LNCAP (cell line): ENCODE results near the gene ITGBL1.

Experiments
- TF ChIP-seq, protein P1 (sequence below): fragments of 450-650 bp; IDR thresholded peaks from 2 replicates; pipeline ENCODE4 v1.5.1; 2017; ENCODE audit warnings: mild to moderate bottlenecking

Gene ITGBL1

DNA sequence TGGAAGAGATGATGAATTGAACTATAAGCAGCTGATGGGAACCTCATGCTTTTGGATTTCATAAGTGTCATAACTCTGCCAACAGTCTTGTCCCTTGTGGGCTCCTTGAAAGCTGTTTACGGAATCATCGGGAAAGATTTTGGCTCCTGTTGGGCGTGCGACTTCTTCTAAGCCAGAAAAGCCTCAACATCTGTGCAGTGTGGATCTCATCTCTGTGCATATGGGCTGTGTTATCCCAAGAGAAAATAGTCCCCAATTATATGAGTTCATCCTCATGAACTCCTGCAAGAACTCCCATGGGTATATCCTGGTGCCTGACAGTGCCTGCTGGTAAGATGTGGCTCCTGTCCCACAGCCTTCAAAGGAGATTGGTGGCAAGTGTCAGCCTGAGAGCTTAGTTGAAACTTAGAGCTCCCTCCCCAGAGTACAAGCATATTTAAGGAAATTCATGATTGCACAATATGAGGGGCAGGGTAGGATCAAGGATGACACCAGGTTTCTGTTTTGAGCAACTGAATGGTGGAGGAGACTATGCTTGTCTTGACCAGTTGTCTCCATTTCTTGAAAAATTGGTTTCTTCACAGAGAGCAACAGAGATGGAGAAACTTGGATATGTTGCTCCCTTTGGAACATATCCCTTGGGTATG is 243.5 kb downstream of the ITGBL1 start:
- TF ChIP-seq, protein P1, sequence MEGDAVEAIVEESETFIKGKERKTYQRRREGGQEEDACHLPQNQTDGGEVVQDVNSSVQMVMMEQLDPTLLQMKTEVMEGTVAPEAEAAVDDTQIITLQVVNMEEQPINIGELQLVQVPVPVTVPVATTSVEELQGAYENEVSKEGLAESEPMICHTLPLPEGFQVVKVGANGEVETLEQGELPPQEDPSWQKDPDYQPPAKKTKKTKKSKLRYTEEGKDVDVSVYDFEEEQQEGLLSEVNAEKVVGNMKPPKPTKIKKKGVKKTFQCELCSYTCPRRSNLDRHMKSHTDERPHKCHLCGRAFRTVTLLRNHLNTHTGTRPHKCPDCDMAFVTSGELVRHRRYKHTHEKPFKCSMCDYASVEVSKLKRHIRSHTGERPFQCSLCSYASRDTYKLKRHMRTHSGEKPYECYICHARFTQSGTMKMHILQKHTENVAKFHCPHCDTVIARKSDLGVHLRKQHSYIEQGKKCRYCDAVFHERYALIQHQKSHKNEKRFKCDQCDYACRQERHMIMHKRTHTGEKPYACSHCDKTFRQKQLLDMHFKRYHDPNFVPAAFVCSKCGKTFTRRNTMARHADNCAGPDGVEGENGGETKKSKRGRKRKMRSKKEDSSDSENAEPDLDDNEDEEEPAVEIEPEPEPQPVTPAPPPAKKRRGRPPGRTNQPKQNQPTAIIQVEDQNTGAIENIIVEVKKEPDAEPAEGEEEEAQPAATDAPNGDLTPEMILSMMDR, result no peak

DNA sequence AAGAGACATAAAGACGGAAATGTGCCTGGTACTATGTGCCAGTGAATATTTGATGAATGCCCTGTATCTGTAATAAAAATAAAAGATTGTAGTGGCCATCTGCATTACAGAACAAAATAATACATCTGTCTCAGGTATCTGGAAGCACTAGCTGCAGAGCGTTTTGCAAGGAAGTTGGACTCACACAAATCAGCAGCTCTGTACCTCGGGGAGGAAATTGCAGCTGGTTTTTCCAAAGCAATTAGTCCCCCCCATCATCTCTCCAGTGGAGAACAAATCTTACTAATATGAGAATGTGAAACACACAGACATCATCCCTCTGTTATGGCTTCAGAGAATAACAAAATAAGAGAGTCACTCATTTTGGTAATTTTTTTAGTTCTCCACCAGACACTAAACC is 245.3 kb downstream of the ITGBL1 start:
- TF ChIP-seq, protein P1, result no peak

DNA sequence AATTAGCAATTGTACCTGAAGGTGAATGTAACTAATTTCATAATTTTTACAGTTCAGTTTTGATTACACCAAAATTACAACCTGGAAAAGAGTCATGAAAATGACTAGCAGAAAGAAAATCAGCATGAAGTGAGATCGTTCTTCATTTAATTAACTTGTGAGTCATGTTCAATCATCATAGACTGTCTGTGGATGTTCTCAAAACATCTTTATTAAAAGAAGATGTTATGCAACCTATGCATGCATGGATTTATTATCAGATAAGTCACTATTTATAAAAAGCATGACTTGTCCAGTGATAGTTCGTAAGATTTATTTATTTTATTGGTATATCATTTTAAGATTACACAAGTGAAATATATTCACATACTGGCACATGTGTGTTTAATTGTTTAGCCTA is 245.9 kb downstream of the ITGBL1 start:
- TF ChIP-seq, protein P1, result no peak

DNA sequence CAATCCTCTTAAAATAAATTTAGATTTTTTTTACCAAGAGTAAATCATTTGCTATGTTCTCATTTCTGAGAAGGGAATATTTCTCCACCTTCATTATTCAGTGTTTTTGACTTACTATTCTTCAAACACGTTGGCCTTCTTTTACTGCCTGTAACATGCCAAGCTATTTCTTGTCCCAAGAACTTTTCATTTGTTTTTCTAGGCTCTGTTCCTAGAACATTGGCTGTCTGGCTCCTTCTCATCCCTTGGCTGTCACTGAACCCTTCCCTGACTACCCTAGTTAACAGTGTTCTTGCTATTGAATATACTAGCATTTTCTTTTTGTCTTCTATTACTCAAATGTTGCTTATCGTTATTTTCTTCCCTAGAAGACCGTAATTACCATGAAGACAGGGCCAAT is 248.1 kb downstream of the ITGBL1 start:
- TF ChIP-seq, protein P1, result no peak

DNA sequence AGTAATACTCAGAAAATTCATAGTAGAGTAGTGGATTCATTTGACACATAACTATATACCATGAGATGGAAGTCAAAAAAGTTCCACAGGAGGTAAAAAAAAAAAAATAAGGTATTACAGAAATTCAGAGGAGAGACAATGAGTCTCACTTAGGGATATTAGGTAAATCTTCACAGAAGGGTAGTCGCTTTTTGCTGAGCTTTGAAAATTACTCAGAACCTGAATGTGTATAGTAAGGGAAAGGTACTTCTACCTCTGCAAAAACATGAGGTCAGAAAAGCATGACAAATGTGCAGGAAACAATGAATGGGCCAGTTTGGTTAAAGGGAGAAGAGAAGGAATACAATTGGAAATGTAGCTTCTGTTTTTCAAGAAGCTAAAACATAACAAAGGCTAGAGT is 250.6 kb downstream of the ITGBL1 start:
- TF ChIP-seq, protein P1, result no peak

DNA sequence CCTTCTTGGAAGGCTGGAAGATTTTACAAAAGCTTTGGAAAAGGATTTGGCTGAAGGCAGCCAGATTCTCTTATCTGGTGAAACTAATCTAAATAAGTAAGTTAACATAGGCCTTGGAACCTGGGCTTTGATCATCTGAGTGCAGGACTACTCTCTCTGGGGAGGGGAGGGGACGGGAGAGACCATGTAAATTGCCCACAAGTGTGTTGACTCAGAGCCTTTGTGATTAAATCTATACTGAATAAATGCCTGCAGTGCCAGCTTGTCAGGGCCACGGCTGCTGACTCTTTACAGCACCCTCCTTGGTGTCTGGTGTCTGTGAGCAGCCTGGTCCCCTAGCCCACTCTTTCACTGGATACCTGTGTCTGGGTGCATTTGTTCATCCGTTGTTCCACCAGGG is 251.4 kb downstream of the ITGBL1 start:
- TF ChIP-seq, protein P1, result no peak

DNA sequence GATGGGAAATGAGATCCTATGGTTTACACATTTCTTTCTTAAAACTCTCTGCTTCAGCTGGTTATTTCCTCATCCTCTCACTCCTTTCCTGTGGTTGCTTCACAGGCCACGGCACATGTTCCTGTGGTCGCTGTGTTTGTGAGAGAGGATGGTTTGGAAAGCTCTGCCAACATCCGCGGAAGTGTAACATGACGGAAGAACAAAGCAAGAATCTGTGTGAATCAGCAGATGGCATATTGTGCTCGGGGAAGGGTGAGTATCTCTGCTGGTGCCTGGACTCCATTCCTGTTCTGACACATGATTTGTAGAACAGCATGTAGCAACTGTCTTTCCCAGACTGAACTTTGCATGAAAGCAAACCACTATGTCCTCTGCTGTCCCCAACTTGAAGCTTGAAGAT is 254.2 kb downstream of the ITGBL1 start:
- TF ChIP-seq, protein P1, result no peak

DNA sequence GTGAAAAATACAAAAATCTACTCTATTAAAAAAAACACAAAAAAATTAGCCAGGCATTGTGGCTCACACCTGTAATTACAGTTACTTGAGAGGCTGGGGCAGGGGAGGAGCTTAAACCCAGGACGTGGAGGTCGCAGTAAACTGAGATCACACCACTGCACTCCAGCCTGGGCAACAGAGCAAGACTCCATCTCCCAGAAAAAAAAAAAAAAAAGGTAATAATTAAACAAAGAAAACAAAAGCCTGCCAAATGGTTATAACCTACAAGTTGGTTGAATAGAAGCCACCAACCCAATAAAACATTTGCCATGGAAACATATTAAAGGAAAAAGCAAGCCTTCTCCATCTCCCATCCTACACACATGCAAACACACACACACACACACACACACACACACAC is 255.2 kb downstream of the ITGBL1 start:
- TF ChIP-seq, protein P1, result no peak
